ENCODE data around the gene CDHR5. TPM values are rescaled to one million over a fixed set of nuclear protein-coding genes. Genes with fewer than 3 reads are reported as not detected.

The CDHR5 gene
- polyA plus RNA-seq, 1 of the 3 experiments (the other 2 are of a cell fraction) = not detected

DNA sequence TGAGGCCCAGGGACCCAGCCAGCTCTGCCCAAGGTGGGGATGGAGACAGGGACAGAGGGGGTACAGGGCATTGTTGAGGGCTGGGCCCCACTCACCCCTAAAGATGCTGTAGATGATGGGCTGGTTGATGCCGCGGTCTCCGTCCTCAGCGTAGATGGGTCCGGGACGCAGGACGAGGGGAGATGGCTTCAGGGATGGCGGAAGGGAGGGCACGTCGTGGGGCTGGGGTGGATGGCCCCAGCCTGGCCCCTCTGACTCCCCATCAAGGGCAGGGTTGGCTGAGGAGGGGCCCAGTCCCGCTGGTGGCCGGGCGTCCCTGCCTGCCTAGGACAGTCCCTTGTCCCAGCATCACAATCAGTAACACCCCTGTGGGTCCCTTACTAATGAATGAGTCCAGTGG lies 4.6 kb downstream of the CDHR5 start (continued):
- TF ChIP-seq, protein P1, sequence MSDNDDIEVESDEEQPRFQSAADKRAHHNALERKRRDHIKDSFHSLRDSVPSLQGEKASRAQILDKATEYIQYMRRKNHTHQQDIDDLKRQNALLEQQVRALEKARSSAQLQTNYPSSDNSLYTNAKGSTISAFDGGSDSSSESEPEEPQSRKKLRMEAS (IDR thresholded peaks at IDR 0.05; ENCODE audit: low read depth) = no peak
- TF ChIP-seq GABPA (IDR thresholded peaks at IDR 0.05; ENCODE audit: low read depth) = no peak
- no peak for TF ChIP-seq SIN3A (IDR thresholded peaks at IDR 0.05; ENCODE audit: borderline replicate concordance, low read depth, low read length)

DNA sequence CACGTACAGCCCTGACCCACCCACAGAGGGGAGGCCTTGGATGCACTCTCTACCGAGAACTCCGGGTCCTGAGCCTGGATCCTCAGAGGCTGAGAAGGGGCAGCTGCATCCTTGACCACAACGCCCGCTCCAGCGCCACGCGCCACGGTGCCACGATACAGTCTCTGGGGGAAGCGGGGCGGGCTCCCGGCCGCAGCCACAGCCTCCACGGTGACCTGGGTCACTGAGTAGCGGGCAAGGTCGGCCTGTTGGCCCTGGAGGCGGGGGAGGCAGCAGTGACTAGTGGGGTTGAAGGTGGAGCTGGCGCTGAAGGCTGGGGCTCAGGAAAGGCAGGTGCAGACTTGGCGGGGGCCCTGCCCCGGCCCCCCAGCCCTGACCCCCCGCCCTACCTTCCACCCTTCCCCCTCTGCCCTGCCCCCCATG lies 5.1 kb downstream of the CDHR5 start:
- Histone ChIP-seq H3K9ac (no peak overlapping the region), H3K4me3 (ENCODE audit: low read depth in 2 of 2, low read length in 1 of 2) (no peak overlapping the region), H3K36me3 (replicated peaks in 1 of 2; ENCODE audit: control insufficient read depth in 1 of 2, insufficient read depth in 2 of 2, low read length in 1 of 2) (peaks cover 0 to 5% of the 10 kb centered on the region in 2 experiments), H4K20me1 (ENCODE audit: insufficient read depth) (0 out of 2 replicates have a peak, but pooled peaks cover 7% of the 10 kb centered on the region), H3K9me3 (no peaks in the 10 kb centered on the region), H3K27ac (ENCODE audit: low read depth in 2 of 2, low read length in 1 of 2) (no peak overlapping the region), H3K79me2 (ENCODE audit: insufficient read depth) (peaks cover 5% of the 10 kb centered on the region; the same call in 1 of the 2 replicates), H3K4me1 (ENCODE audit: control insufficient read depth in 1 of 2, insufficient read depth in 2 of 2, low read depth in 1 of 2, low read length in 1 of 2) (peaks cover 0 to 8% of the 10 kb centered on the region in 2 experiments; a peak in 1 of 4 replicates), H3F3A (replicated peaks; ENCODE audit: insufficient read depth) (no peaks in the 10 kb centered on the region), H3K27me3 (ENCODE audit: insufficient read depth) (no peaks in the 10 kb centered on the region), H3K9me2 (no peaks in the 10 kb centered on the region), H2AFZ (ENCODE audit: low read depth) (no peak overlapping the region), H3K4me2 (no peak overlapping the region)
- WGBS (ENCODE audit: low lambda C conversion rate) = 96% methylated on average over 18 of the region's 22 CpGs
- ChIA-PET CTCF (no interaction called here), POLR2A (no interaction called here)
- DNase-seq = no peak
- TF ChIP-seq, protein P2, sequence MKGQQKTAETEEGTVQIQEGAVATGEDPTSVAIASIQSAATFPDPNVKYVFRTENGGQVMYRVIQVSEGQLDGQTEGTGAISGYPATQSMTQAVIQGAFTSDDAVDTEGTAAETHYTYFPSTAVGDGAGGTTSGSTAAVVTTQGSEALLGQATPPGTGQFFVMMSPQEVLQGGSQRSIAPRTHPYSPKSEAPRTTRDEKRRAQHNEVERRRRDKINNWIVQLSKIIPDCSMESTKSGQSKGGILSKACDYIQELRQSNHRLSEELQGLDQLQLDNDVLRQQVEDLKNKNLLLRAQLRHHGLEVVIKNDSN (IDR thresholded peaks at IDR 0.05; ENCODE audit: borderline replicate concordance, low read depth) = no peak
- TF ChIP-seq EP300 (IDR thresholded peaks at IDR 0.05; ENCODE audit: borderline replicate concordance in 1 of 2, low read depth in 1 of 2, low read length in 1 of 2) = no peak
- TF ChIP-seq, protein P3, sequence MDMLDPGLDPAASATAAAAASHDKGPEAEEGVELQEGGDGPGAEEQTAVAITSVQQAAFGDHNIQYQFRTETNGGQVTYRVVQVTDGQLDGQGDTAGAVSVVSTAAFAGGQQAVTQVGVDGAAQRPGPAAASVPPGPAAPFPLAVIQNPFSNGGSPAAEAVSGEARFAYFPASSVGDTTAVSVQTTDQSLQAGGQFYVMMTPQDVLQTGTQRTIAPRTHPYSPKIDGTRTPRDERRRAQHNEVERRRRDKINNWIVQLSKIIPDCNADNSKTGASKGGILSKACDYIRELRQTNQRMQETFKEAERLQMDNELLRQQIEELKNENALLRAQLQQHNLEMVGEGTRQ (IDR thresholded peaks at IDR 0.05; ENCODE audit: borderline replicate concordance, low read depth, low read length) = no peak
- no peak for TF ChIP-seq TCF12 (IDR thresholded peaks at IDR 0.05)
- TF ChIP-seq RXRA (IDR thresholded peaks at IDR 0.05; ENCODE audit: borderline replicate concordance, low read depth) = no peak
- TF ChIP-seq, protein P4, sequence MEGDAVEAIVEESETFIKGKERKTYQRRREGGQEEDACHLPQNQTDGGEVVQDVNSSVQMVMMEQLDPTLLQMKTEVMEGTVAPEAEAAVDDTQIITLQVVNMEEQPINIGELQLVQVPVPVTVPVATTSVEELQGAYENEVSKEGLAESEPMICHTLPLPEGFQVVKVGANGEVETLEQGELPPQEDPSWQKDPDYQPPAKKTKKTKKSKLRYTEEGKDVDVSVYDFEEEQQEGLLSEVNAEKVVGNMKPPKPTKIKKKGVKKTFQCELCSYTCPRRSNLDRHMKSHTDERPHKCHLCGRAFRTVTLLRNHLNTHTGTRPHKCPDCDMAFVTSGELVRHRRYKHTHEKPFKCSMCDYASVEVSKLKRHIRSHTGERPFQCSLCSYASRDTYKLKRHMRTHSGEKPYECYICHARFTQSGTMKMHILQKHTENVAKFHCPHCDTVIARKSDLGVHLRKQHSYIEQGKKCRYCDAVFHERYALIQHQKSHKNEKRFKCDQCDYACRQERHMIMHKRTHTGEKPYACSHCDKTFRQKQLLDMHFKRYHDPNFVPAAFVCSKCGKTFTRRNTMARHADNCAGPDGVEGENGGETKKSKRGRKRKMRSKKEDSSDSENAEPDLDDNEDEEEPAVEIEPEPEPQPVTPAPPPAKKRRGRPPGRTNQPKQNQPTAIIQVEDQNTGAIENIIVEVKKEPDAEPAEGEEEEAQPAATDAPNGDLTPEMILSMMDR (IDR thresholded peaks at IDR 0.05) = no peak
- TF ChIP-seq JUND (IDR thresholded peaks at IDR 0.05) = no peak
- no peak for TF ChIP-seq POLR2AphosphoS5 (IDR thresholded peaks at IDR 0.05; ENCODE audit: low read depth, low read length)
- TF ChIP-seq ELF1 (IDR thresholded peaks at IDR 0.05) = no peak
- TF ChIP-seq, protein P1 (IDR thresholded peaks at IDR 0.05; ENCODE audit: low read depth) = no peak
- TF ChIP-seq, protein P5, sequence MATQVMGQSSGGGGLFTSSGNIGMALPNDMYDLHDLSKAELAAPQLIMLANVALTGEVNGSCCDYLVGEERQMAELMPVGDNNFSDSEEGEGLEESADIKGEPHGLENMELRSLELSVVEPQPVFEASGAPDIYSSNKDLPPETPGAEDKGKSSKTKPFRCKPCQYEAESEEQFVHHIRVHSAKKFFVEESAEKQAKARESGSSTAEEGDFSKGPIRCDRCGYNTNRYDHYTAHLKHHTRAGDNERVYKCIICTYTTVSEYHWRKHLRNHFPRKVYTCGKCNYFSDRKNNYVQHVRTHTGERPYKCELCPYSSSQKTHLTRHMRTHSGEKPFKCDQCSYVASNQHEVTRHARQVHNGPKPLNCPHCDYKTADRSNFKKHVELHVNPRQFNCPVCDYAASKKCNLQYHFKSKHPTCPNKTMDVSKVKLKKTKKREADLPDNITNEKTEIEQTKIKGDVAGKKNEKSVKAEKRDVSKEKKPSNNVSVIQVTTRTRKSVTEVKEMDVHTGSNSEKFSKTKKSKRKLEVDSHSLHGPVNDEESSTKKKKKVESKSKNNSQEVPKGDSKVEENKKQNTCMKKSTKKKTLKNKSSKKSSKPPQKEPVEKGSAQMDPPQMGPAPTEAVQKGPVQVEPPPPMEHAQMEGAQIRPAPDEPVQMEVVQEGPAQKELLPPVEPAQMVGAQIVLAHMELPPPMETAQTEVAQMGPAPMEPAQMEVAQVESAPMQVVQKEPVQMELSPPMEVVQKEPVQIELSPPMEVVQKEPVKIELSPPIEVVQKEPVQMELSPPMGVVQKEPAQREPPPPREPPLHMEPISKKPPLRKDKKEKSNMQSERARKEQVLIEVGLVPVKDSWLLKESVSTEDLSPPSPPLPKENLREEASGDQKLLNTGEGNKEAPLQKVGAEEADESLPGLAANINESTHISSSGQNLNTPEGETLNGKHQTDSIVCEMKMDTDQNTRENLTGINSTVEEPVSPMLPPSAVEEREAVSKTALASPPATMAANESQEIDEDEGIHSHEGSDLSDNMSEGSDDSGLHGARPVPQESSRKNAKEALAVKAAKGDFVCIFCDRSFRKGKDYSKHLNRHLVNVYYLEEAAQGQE (IDR thresholded peaks at IDR 0.05; ENCODE audit: low read depth, low read length) = no peak
- no peak for TF ChIP-seq TEAD4 (IDR thresholded peaks at IDR 0.05; ENCODE audit: borderline replicate concordance, insufficient read depth)
- TF ChIP-seq, protein P6, sequence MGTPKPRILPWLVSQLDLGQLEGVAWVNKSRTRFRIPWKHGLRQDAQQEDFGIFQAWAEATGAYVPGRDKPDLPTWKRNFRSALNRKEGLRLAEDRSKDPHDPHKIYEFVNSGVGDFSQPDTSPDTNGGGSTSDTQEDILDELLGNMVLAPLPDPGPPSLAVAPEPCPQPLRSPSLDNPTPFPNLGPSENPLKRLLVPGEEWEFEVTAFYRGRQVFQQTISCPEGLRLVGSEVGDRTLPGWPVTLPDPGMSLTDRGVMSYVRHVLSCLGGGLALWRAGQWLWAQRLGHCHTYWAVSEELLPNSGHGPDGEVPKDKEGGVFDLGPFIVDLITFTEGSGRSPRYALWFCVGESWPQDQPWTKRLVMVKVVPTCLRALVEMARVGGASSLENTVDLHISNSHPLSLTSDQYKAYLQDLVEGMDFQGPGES (IDR thresholded peaks at IDR 0.05; ENCODE audit: low read depth, low read length) = no peak
- TF ChIP-seq RCOR1 (IDR thresholded peaks at IDR 0.05; ENCODE audit: low read length) = no peak
- TF ChIP-seq MXI1 (IDR thresholded peaks at IDR 0.05; ENCODE audit: low read depth, low read length) = no peak
- no peak for TF ChIP-seq NRF1 (IDR thresholded peaks at IDR 0.05; ENCODE audit: low read depth, low read length)
- TF ChIP-seq YY1 (IDR thresholded peaks at IDR 0.05; ENCODE audit: low read depth) = no peak
- TF ChIP-seq, protein P7, sequence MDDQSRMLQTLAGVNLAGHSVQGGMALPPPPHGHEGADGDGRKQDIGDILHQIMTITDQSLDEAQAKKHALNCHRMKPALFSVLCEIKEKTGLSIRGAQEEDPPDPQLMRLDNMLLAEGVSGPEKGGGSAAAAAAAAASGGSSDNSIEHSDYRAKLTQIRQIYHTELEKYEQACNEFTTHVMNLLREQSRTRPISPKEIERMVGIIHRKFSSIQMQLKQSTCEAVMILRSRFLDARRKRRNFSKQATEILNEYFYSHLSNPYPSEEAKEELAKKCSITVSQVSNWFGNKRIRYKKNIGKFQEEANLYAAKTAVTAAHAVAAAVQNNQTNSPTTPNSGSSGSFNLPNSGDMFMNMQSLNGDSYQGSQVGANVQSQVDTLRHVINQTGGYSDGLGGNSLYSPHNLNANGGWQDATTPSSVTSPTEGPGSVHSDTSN (IDR thresholded peaks at IDR 0.05) = no peak
